Activated naive CD8-positive, alpha-beta T cell treated with anti-CD3 and anti-CD28 coated beads, Interleukin-2, amount 50 U/mL, for 16 hours (primary cell): Measurements from ENCODE around the gene QRSL1.
"Not testable (repeated sequence)": the region's sequence is repeated elsewhere in the genome, so short reads cannot be mapped to it uniquely, and the experiment has no call there.

Experiments
- DNase-seq: peaks from one replicate; pipeline ENCODE4 v3.0.0-alpha.2; 2020; ENCODE audit warnings: low read depth, low spot score

Gene QRSL1

GRCh38 chr6:106622412-106622811, 7.0 kb upstream of the QRSL1 start:
- no peak for DNase-seq

- no peak for DNase-seq
Measured at GRCh38 chr6:106623039-106623438, 6.3 kb upstream of the QRSL1 start.

- no peak for DNase-seq
Measured at GRCh38 chr6:106626485-106626884, 2.9 kb upstream of the QRSL1 start.

- not testable (repeated sequence) for DNase-seq
Measured at GRCh38 chr6:106627760-106628159, 1.6 kb upstream of the QRSL1 start.

GRCh38 chr6:106628658-106629102, 698 bp upstream of the QRSL1 start:
- DNase-seq, result no peak

- DNase-seq, result no peak
Measured at GRCh38 chr6:106629859-106630163, 433 bp downstream of the QRSL1 start.

GRCh38 chr6:106630366-106630765, 988 bp downstream of the QRSL1 start:
- DNase-seq, result no peak

GRCh38 chr6:106631346-106631745, 2.0 kb downstream of the QRSL1 start:
- no peak for DNase-seq

GRCh38 chr6:106634565-106634964, 5.2 kb downstream of the QRSL1 start:
- no peak for DNase-seq

- no peak for DNase-seq
Measured at GRCh38 chr6:106637051-106637716, 7.8 kb downstream of the QRSL1 start.

- DNase-seq, result no peak
Measured at GRCh38 chr6:106637717-106638341, 8.5 kb downstream of the QRSL1 start.

GRCh38 chr6:106639812-106640211, 10.4 kb downstream of the QRSL1 start:
- no peak for DNase-seq

GRCh38 chr6:106642476-106642875, 13.1 kb downstream of the QRSL1 start:
- no peak for DNase-seq

- no peak for DNase-seq
Measured at GRCh38 chr6:106643061-106643460, 13.7 kb downstream of the QRSL1 start.

- no peak for DNase-seq
Measured at GRCh38 chr6:106648651-106649308, 19.4 kb downstream of the QRSL1 start.

GRCh38 chr6:106658469-106658868, 29.1 kb downstream of the QRSL1 start:
- DNase-seq, result no peak

- DNase-seq, result no peak
Measured at GRCh38 chr6:106659859-106660258, 30.5 kb downstream of the QRSL1 start.

GRCh38 chr6:106662458-106662857, 33.1 kb downstream of the QRSL1 start:
- no peak for DNase-seq

GRCh38 chr6:106666282-106667021, 37.1 kb downstream of the QRSL1 start:
- DNase-seq, result no peak

- no peak for DNase-seq
Measured at GRCh38 chr6:106667022-106667402, 37.6 kb downstream of the QRSL1 start.

- DNase-seq, result no peak
Measured at GRCh38 chr6:106670236-106670635, 40.9 kb downstream of the QRSL1 start.

- no peak for DNase-seq
Measured at GRCh38 chr6:106671651-106672050, 42.3 kb downstream of the QRSL1 start.
